ENCODE data around the gene MUC4. TPM values are rescaled to one million over a fixed set of nuclear protein-coding genes. Genes with fewer than 3 reads are reported as not detected.
A peak's percentile ranks its signal among the peaks of the same experiment; 100 is the strongest.

MUC4 gene
- total and polyA plus RNA-seq, 9 of the 15 experiments (the other 6 are each of a cell fraction or from before 2014, with no cell fraction given): under 0.01 to 0.21 (median 0.10) TPM; not detected in 4

GRCh38 chr3:195705081-195705991 is 106.4 kb downstream of the MUC4 start (continued):
- no peak for TF ChIP-seq ZBTB12 (CRISPR knock-in tag; IDR thresholded peaks at IDR 0.05)
- no peak for TF ChIP-seq NKRF (IDR thresholded peaks at IDR 0.05; ENCODE audit: borderline replicate concordance)
- peak; percentile 55; the same call in 1 of the 2 replicates for TF ChIP-seq ZNF609 (CRISPR knock-in tag; IDR thresholded peaks at IDR 0.05; ENCODE audit: borderline replicate concordance)
- no peak for TF ChIP-seq ZNF384 (IDR thresholded peaks at IDR 0.05; ENCODE audit: low read depth, low read length)
- TF ChIP-seq JUNB (CRISPR knock-in tag; conservative IDR thresholded peaks at IDR 0.05): no peak
- no peak for TF ChIP-seq NR2F6 (CRISPR knock-in tag; IDR thresholded peaks at IDR 0.05)
- no peak for TF ChIP-seq POLR2B (IDR thresholded peaks at IDR 0.05; ENCODE audit: low read depth, partially characterized antibody)
- TF ChIP-seq, protein P1, sequence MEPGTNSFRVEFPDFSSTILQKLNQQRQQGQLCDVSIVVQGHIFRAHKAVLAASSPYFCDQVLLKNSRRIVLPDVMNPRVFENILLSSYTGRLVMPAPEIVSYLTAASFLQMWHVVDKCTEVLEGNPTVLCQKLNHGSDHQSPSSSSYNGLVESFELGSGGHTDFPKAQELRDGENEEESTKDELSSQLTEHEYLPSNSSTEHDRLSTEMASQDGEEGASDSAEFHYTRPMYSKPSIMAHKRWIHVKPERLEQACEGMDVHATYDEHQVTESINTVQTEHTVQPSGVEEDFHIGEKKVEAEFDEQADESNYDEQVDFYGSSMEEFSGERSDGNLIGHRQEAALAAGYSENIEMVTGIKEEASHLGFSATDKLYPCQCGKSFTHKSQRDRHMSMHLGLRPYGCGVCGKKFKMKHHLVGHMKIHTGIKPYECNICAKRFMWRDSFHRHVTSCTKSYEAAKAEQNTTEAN (CRISPR knock-in tag; IDR thresholded peaks at IDR 0.05): no peak
- TF ChIP-seq, protein P2, sequence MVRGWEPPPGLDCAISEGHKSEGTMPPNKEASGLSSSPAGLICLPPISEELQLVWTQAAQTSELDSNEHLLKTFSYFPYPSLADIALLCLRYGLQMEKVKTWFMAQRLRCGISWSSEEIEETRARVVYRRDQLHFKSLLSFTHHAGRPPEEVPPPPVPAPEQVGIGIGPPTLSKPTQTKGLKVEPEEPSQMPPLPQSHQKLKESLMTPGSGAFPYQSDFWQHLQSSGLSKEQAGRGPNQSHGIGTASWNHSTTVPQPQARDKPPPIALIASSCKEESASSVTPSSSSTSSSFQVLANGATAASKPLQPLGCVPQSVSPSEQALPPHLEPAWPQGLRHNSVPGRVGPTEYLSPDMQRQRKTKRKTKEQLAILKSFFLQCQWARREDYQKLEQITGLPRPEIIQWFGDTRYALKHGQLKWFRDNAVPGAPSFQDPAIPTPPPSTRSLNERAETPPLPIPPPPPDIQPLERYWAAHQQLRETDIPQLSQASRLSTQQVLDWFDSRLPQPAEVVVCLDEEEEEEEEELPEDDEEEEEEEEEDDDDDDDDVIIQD (CRISPR knock-in tag; IDR thresholded peaks at IDR 0.05): no peak
- no peak for TF ChIP-seq GABPA (tag; conservative IDR thresholded peaks at IDR 0.05; ENCODE audit: low read depth)

All from K562 (cell line).